Astrocyte (in vitro differentiated cells and primary cell): ENCODE results near the gene SCPEP1. TPM values are rescaled to one million over a fixed set of nuclear protein-coding genes. Genes with fewer than 3 reads are reported as not detected.

Experiments used
- DNase-seq: peaks from one replicate; pipeline ENCODE4 v3.0.0-alpha.2; 2010; ENCODE audit warnings: low read depth
- FAIRE-seq: peaks from 2 replicates; lab custom pipeline; 2011; peaks lifted over from hg19 to GRCh38; lab: Jason Lieb, UNC
- H2AFZ ChIP-seq: 2 replicates; pipeline ENCODE4 v1.6.0; 2012; ENCODE audit warnings: low read depth, low read length, inconsistent platforms
- H3K27ac ChIP-seq: 2 replicates; pipeline ENCODE4 v1.5.1; 2011; ENCODE audit warnings: low read depth, low read length, inconsistent platforms
- H3K27me3 ChIP-seq: 2 replicates; pipeline ENCODE4 v1.6.0; 2011; ENCODE audit warnings: low read length, inconsistent platforms; ENCODE audit not compliant: insufficient read depth
- H3K36me3 ChIP-seq: 2 replicates; pipeline ENCODE4 v1.5.1; 2011; ENCODE audit warnings: low read length, inconsistent platforms; ENCODE audit not compliant: insufficient read depth
- H3K4me1 ChIP-seq: 2 replicates; pipeline ENCODE4 v1.5.1; 2011; ENCODE audit warnings: low read length, inconsistent platforms; ENCODE audit not compliant: insufficient read depth
- H3K4me2 ChIP-seq: 2 replicates; pipeline ENCODE4 v1.6.0; 2012; ENCODE audit warnings: low read length, inconsistent platforms
- H3K4me3 ChIP-seq: 2 replicates; pipeline ENCODE4 v1.5.1; 2011; ENCODE audit warnings: low read depth, mild to moderate bottlenecking, low read length, inconsistent platforms; ENCODE audit not compliant: insufficient read depth
- H3K79me2 ChIP-seq: 2 replicates; pipeline ENCODE4 v1.6.0; 2012; ENCODE audit warnings: mild to moderate bottlenecking, low read length, inconsistent platforms; ENCODE audit not compliant: insufficient read depth
- H3K9ac ChIP-seq: 2 replicates; pipeline ENCODE4 v1.6.0; 2012; ENCODE audit warnings: mild to moderate bottlenecking, low read length, inconsistent platforms
- H3K9me3 ChIP-seq: 2 replicates; pipeline ENCODE4 v1.5.1; 2012; ENCODE audit warnings: low read depth, mild to moderate bottlenecking, low read length, inconsistent platforms; ENCODE audit not compliant: insufficient read depth
- H4K20me1 ChIP-seq: 2 replicates; pipeline ENCODE4 v1.6.0; 2012; ENCODE audit warnings: low read length, inconsistent platforms; ENCODE audit not compliant: insufficient read depth
- H3K27ac Mint-ChIP-seq: one replicate; pipeline ENCODE4 v1.8.0; 2021; ENCODE audit warnings: mild to moderate bottlenecking, mixed read lengths; ENCODE audit not compliant: unreplicated experiment
- H3K27me3 Mint-ChIP-seq: one replicate; pipeline ENCODE4 v1.8.0; 2021; ENCODE audit warnings: low read depth, mixed read lengths; ENCODE audit not compliant: unreplicated experiment
- H3K36me3 Mint-ChIP-seq: one replicate; pipeline ENCODE4 v1.8.0; 2021; ENCODE audit warnings: low read depth, mixed read lengths; ENCODE audit not compliant: unreplicated experiment
- H3K4me1 Mint-ChIP-seq: one replicate; pipeline ENCODE4 v1.8.0; 2021; ENCODE audit warnings: low read depth, mixed read lengths; ENCODE audit not compliant: unreplicated experiment
- H3K4me3 Mint-ChIP-seq: one replicate; pipeline ENCODE4 v1.8.0; 2021; ENCODE audit warnings: mild to moderate bottlenecking, moderate library complexity, mixed read lengths; ENCODE audit not compliant: unreplicated experiment
- H3K9me3 Mint-ChIP-seq: one replicate; pipeline ENCODE4 v1.8.0; 2021; ENCODE audit warnings: mild to moderate bottlenecking, mixed read lengths; ENCODE audit not compliant: unreplicated experiment
- EZH2 ChIP-seq: IDR thresholded peaks from 2 replicates; pipeline ENCODE4 v1.6.1; 2012; ENCODE audit warnings: mild to moderate bottlenecking, low read length, inconsistent platforms; ENCODE audit not compliant: insufficient read depth
- total RNA-seq: library from RNA; stranded (reverse); gene quantifications from 2 replicates; pipeline ENCODE4 v1.2.1, GENCODE V29; 2021
- TF ChIP-seq, protein P1 (sequence below): IDR thresholded peaks from 2 replicates; pipeline ENCODE4 v1.5.1; 2011; ENCODE audit warnings: low read depth, mild to moderate bottlenecking, inconsistent platforms, low read length, moderate library complexity; ENCODE audit not compliant: insufficient read depth

SCPEP1 gene
- total RNA-seq, 1 donor from 2014 or later = 27.1 TPM

DNA sequence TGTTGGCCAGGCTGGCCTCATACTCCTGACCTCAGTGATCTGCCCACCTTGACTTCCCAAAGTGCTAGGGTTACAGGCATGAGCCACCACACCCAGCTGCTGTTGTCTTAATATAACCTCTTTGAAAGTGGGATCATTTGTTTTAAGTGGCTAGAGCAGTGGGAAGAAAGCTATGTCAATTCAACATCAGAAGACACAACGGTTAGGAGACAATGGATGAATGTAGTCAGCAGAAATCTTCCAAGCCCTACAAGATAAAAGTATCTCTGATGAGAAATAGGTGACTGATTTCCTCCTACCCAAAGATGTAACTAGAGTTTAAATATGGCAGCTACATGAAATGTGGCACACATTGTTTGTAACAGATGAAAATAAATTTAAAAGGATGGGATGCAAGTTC lies 44.1 kb upstream of the SCPEP1 start:
- no peak overlapping the region for H3K4me3 ChIP-seq
- H3K9me3 ChIP-seq = no peaks in the 10 kb centered on the region
- H3K27ac ChIP-seq = no peak overlapping the region
- peaks cover 14% of the 10 kb centered on the region for H3K9me3 Mint-ChIP-seq
- no peak overlapping the region for H3K9ac ChIP-seq
- no peak overlapping the region for H3K27ac Mint-ChIP-seq
- no peaks in the 10 kb centered on the region for H3K79me2 ChIP-seq
- peaks cover 10% of the 10 kb centered on the region for H3K36me3 Mint-ChIP-seq
- TF ChIP-seq, protein P1, sequence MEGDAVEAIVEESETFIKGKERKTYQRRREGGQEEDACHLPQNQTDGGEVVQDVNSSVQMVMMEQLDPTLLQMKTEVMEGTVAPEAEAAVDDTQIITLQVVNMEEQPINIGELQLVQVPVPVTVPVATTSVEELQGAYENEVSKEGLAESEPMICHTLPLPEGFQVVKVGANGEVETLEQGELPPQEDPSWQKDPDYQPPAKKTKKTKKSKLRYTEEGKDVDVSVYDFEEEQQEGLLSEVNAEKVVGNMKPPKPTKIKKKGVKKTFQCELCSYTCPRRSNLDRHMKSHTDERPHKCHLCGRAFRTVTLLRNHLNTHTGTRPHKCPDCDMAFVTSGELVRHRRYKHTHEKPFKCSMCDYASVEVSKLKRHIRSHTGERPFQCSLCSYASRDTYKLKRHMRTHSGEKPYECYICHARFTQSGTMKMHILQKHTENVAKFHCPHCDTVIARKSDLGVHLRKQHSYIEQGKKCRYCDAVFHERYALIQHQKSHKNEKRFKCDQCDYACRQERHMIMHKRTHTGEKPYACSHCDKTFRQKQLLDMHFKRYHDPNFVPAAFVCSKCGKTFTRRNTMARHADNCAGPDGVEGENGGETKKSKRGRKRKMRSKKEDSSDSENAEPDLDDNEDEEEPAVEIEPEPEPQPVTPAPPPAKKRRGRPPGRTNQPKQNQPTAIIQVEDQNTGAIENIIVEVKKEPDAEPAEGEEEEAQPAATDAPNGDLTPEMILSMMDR = no peak
- H4K20me1 ChIP-seq = no peaks in the 10 kb centered on the region
- FAIRE-seq (no peak), DNase-seq (no peak)
- H3K4me3 Mint-ChIP-seq = no peak overlapping the region
- no peaks in the 10 kb centered on the region for H3K27me3 ChIP-seq
- H3K36me3 ChIP-seq = peaks cover 11% of the 10 kb centered on the region
- H3K4me1 ChIP-seq = peaks cover 3% of the 10 kb centered on the region
- no peak overlapping the region for H2AFZ ChIP-seq
- H3K4me2 ChIP-seq = no peak overlapping the region
- H3K4me1 Mint-ChIP-seq = peaks cover 5% of the 10 kb centered on the region
- H3K27me3 Mint-ChIP-seq = no peaks in the 10 kb centered on the region

DNA sequence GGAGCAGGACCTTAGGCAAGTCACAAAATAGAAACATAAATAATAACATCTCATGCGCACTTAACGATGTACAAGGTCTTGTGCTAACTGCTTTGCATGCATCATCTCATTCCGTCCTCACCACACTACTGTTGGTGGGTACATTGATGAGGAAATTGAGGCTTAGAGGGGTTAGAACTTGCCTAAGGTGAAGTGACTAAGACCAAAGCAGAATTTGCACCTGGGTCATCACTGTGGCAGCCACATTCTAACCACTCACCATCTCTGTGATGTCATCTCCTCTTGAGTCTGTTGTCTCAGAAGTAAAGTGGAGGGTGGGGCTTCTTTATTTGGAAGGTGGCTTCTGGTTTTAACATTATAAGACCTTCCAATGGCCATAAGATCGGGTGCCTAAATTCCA lies 43.7 kb upstream of the SCPEP1 start:
- H3K27ac Mint-ChIP-seq = no peak overlapping the region
- Histone ChIP-seq H2AFZ (no peak overlapping the region), H3K27ac (no peak overlapping the region), H3K4me3 (no peak overlapping the region), H3K4me2 (no peak overlapping the region), H3K79me2 (no peaks in the 10 kb centered on the region), H3K27me3 (no peaks in the 10 kb centered on the region), H3K9ac (no peak overlapping the region), H3K36me3 (peaks cover 14% of the 10 kb centered on the region), H3K4me1 (peaks cover 3% of the 10 kb centered on the region), H3K9me3 (no peaks in the 10 kb centered on the region), H4K20me1 (no peaks in the 10 kb centered on the region)
- H3K4me1 Mint-ChIP-seq = peaks cover 5% of the 10 kb centered on the region
- H3K4me3 Mint-ChIP-seq = no peak overlapping the region
- peaks cover 14% of the 10 kb centered on the region for H3K9me3 Mint-ChIP-seq
- H3K36me3 Mint-ChIP-seq = peaks cover 10% of the 10 kb centered on the region
- DNase-seq (no peak), FAIRE-seq (no peak)
- H3K27me3 Mint-ChIP-seq = no peaks in the 10 kb centered on the region
- no peak for TF ChIP-seq EZH2
- TF ChIP-seq, protein P1 = no peak

DNA sequence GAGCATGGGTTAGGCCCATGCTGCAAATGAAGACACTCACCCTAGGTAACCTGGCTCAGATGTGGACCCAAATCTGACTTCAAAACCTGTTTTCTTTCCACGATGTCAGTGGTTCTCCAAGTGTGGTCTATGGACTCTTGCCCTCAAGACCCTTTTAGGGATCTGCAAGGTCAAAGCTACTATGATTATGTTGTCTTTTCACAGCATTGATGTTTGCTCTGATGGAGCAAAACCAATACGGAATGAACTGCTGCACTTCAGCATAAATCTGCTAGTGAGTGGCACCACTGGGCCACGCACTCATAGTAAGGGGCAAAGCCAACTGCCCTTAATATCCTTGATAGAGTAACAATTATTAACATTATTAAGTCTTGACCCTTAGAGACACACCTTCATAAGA lies 42.5 kb upstream of the SCPEP1 start:
- H3K27ac ChIP-seq = no peak overlapping the region
- no peaks in the 10 kb centered on the region for H3K79me2 ChIP-seq
- no peaks in the 10 kb centered on the region for H3K9me3 ChIP-seq
- H3K36me3 ChIP-seq = peaks cover 16% of the 10 kb centered on the region
- peaks cover 3% of the 10 kb centered on the region for H4K20me1 ChIP-seq
- Mint-ChIP-seq H3K4me1 (peaks cover 5% of the 10 kb centered on the region), H3K36me3 (peaks cover 10% of the 10 kb centered on the region), H3K9me3 (peaks cover 5% of the 10 kb centered on the region), H3K27ac (no peak overlapping the region), H3K4me3 (no peak overlapping the region), H3K27me3 (no peaks in the 10 kb centered on the region)
- FAIRE-seq (no peak), DNase-seq (no peak)
- H2AFZ ChIP-seq = no peak overlapping the region
- H3K9ac ChIP-seq = no peak overlapping the region
- TF ChIP-seq EZH2 = no peak
- TF ChIP-seq, protein P1 = no peak
- no peak overlapping the region for H3K4me3 ChIP-seq
- H3K4me2 ChIP-seq = no peak overlapping the region
- peaks cover 3% of the 10 kb centered on the region for H3K4me1 ChIP-seq
- no peaks in the 10 kb centered on the region for H3K27me3 ChIP-seq
